Testis (tissue), 5 donors: ENCODE data around the gene ZNF561. TPM values are rescaled to one million over a fixed set of nuclear protein-coding genes. Genes with fewer than 3 reads are reported as not detected.
A peak's percentile ranks its signal among the peaks of the same experiment; 100 is the strongest.
"Not testable (repeated sequence)": the region's sequence is repeated elsewhere in the genome, so short reads cannot be mapped to it uniquely, and the experiment has no call there.

Source experiments
- DNase-seq: peaks from one replicate; pipeline ENCODE4 v3.0.0-alpha.2; 2019
- H3K27ac ChIP-seq, 2 donors: fragments of 200-600 bp; sonication (generic); one replicate each; pipeline ENCODE4 v1.5.1; 2019
- H3K27me3 ChIP-seq: fragments of 200-600 bp; sonication (generic); one replicate; pipeline ENCODE4 v1.5.1; 2019
- H3K36me3 ChIP-seq: fragments of 200-600 bp; sonication (generic); one replicate; pipeline ENCODE4 v1.5.1; 2017; ENCODE audit warnings: low read depth; ENCODE audit errors: missing control alignments
- H3K4me1 ChIP-seq: fragments of 200-600 bp; sonication (generic); one replicate; pipeline ENCODE4 v1.5.1; 2019
- H3K4me3 ChIP-seq, 2 donors: fragments of 200-600 bp; sonication (generic); one replicate each; pipeline ENCODE4 v1.5.1; 2017 to 2019
- H3K9me3 ChIP-seq: fragments of 200-600 bp; sonication (generic); one replicate; pipeline ENCODE4 v1.5.1; 2017
- POLR2A ChIP-seq: fragments of 450-650 bp; IDR thresholded peaks from one replicate; pipeline ENCODE4 v1.6.1; 2017; ENCODE audit warnings: antibody characterized with exemption, mild to moderate bottlenecking, moderate library complexity
- WGBS, 2 donors: methylation state at CpG; one replicate each; pipeline ENCODE4 v1.1.5; 2018; 5-methylcytosine and 5-hydroxymethylcytosine counted together
- intact Hi-C: fragments of 100-400 bp; cut with DNase I; formaldehyde crosslinking; loops from one replicate; pipeline ENCODE4 v1.15.1; 2023; ENCODE audit warnings: low total_unique reads
- long read RNA-seq, 2 donors: transcript quantifications; one replicate each; lab custom pipeline, GENCODE V29; 2026
- polyA plus RNA-seq: library from polyadenylated mRNA; stranded (reverse); fragments of 350-450 nt; fragmentation: Illumina TruSeq; extraction: RNeasy Lipid Tissue Mini Kit (QIAGEN cat#74804); gene quantifications from one replicate; pipeline ENCODE4 v1.2.3, GENCODE V29; 2014; ENCODE audit warnings: low read depth, low replicate concordance; ENCODE audit not compliant: insufficient read depth
- total RNA-seq, 2 donors: library from RNA; depleted of rRNA; stranded (reverse); fragments of >200 nt; gene quantifications; one replicate each; pipeline ENCODE4 v1.2.3, GENCODE V29; 2016
- TF ChIP-seq, protein P1 (sequence below), 3 experiments: fragments of 450-650 bp in 2 of 3; fragments of 200-600 bp in 1 of 3; sonication (generic) in 1 of 3; IDR thresholded peaks; one replicate each; pipeline ENCODE4 v1.5.1; 2016 to 2019; ENCODE audit warnings: antibody characterized with exemption in 3 of 3, mild to moderate bottlenecking in 2 of 3, moderate library complexity in 1 of 3

Gene ZNF561
- total RNA-seq (10 to 100 TPM; 19.3 to 37.7 TPM), polyA plus RNA-seq (16.9 TPM)
- long read RNA-seq, donor 1, full-length matches to known transcripts: 5 of 5 reads
- long read RNA-seq, donor 1, partial matches to known transcripts: 0 of 5 reads
- long read RNA-seq, donor 1, other reads (novel, unspliced or antisense): 0 of 5 reads
- long read RNA-seq, donor 2, full-length matches to known transcripts: 7 of 7 reads
- long read RNA-seq, donor 2, partial matches to known transcripts: 0 of 7 reads
- long read RNA-seq, donor 2, other reads (novel, unspliced or antisense): 0 of 7 reads

DNA sequence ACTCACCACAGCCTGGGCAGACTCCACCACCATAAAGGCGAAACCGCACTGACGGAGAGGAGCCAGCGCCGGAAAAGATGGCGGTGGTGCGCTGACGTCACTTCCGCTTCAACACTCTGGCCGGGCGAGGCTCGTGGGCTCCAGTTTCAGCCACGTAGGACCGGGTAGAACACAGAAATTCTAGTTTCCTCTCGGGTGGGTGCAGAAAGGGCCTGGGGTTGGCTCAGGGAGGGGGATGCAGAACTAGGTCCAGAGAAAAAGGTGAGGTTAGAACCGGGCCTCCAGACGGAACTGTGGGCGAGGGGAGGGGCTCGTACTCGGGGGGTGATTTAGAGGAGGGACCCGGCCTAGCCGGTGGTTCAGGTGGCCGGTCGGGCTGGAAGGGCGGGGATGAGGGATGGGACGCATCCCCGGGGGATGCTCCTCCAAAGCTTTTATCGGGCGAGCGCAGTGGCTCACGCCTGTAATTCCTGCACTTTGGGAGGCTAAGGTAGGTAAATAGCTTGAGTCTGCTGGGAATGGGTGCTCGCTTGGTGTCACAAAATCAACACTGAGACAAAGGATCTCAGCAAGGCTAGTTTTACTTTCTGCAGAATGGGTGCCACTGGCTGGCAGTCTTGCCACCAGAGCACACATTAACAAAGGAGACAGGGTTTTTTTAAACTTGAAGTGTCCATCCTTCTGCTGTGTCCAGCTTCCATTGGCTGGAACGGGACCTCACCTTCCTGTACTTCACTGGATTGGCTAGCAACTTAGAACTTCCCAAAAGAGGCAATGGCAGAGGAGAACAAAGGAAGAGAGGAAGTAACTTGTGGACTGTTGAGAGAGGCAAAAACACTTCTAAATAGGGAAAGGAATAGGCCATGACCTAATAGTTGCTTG lies at the start of gene ZNF561:
Gene ZNF561, minus strand, starts transcription at position 77 of the 882 bp plus-strand sequence. CDS start 1,776 bp downstream, outside the sequence.
- TF ChIP-seq, protein P1, sequence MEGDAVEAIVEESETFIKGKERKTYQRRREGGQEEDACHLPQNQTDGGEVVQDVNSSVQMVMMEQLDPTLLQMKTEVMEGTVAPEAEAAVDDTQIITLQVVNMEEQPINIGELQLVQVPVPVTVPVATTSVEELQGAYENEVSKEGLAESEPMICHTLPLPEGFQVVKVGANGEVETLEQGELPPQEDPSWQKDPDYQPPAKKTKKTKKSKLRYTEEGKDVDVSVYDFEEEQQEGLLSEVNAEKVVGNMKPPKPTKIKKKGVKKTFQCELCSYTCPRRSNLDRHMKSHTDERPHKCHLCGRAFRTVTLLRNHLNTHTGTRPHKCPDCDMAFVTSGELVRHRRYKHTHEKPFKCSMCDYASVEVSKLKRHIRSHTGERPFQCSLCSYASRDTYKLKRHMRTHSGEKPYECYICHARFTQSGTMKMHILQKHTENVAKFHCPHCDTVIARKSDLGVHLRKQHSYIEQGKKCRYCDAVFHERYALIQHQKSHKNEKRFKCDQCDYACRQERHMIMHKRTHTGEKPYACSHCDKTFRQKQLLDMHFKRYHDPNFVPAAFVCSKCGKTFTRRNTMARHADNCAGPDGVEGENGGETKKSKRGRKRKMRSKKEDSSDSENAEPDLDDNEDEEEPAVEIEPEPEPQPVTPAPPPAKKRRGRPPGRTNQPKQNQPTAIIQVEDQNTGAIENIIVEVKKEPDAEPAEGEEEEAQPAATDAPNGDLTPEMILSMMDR (IDR thresholded peaks at IDR 0.05): no peak
- TF ChIP-seq POLR2A: no peak
- peaks cover 16% of the 10 kb centered on the region for H3K4me1 ChIP-seq
- peak; percentile 88 for DNase-seq
- no peaks in the 10 kb centered on the region for H3K27me3 ChIP-seq
- peak within 1 kb of the TSS; percentile 90 to 94 for H3K27ac ChIP-seq
- peak within 1 kb of the TSS; percentile 69 to 97 for H3K4me3 ChIP-seq
- no peaks in the 10 kb centered on the region for H3K36me3 ChIP-seq
- intact Hi-C loops: loop anchor here (10.0 kb wide), 1 partner anchor 143 kb away; the partner anchor contains the start of gene ZNF846
- no peaks in the 10 kb centered on the region for H3K9me3 ChIP-seq
- 1 to 2% methylated on average over 18 to 31 of the region's 33 CpGs for WGBS, 2 donors

DNA sequence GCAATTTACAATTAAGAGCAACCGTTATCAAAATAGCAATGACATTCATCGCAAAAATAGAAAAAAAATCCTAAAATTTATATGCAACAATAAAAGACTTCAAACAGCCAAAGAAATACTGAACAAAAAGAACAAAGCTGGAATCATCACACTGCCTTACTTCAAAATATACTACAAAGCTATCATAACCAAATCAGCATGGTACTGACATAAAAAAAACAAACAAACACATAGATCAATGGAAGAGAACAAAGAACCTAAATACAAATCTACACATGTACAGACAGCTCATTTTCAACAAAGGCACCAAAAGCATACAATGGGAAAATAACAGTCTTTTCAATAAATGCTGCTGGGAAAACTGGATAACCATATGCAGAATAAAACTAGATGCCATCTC lies 47.5 kb upstream of the ZNF561 start:
- no peaks in the 10 kb centered on the region for H3K4me1 ChIP-seq
- H3K27ac ChIP-seq: no peak overlapping the region
- no peak overlapping the region for H3K4me3 ChIP-seq
- intact Hi-C loops: no loop called here
- DNase-seq: no peak
- WGBS, 2 donors: 96 to 98% methylated on average over 2 of the region's 2 CpGs
- no peaks in the 10 kb centered on the region for H3K36me3 ChIP-seq
- no peaks in the 10 kb centered on the region for H3K9me3 ChIP-seq
- TF ChIP-seq, protein P1 (IDR thresholded peaks at IDR 0.05): no peak
- TF ChIP-seq POLR2A: no peak
- H3K27me3 ChIP-seq: no peaks in the 10 kb centered on the region

DNA sequence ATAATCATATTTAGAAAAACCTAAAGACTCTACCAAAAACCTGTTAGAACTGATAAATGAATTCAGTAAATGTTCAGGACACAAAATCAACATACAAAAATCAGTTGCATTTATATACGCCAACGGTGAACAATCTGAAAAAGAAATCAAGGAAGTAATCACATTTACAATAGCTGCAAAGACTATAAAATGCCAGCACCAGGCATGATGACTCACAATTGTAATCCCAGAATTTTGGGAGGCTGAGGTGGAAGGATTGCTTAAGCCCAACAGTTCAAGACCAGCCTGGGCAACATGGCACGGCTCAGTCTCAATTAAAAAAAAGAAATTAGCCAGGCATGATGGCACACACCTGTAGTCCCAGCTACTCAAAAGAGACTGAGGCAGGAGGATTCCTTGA lies 46.9 kb upstream of the ZNF561 start:
- H3K36me3 ChIP-seq: no peaks in the 10 kb centered on the region
- H3K27me3 ChIP-seq: no peaks in the 10 kb centered on the region
- intact Hi-C loops: no loop called here
- WGBS, 2 donors: 95 to 98% methylated on average over 3 of the region's 3 CpGs
- TF ChIP-seq, protein P1 (IDR thresholded peaks at IDR 0.05): no peak
- no peak for TF ChIP-seq POLR2A
- H3K4me1 ChIP-seq: no peaks in the 10 kb centered on the region
- DNase-seq: no peak
- H3K9me3 ChIP-seq: no peaks in the 10 kb centered on the region
- H3K27ac ChIP-seq: no peak overlapping the region
- no peak overlapping the region for H3K4me3 ChIP-seq

DNA sequence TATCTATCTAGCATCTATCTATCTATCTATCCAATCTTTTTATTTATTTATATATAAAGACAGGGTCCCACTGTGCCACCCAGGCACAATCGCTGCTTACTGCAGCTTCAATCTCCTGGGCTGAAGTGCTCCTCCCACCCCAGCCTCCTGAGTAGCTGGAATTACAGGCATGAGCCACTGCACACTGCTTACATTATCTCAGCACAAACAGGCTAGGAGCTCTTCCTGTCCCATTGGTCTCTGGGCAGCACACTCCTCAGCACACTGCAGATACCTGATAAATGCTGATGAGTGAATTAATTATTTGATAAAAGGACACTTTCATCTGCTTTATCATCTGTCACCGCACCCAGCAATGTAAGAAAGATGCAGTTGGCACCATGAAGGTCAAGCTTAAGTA lies 37.7 kb upstream of the ZNF561 start:
- H3K4me3 ChIP-seq: no peak overlapping the region
- intact Hi-C loops: no loop called here
- no peak for DNase-seq
- no peaks in the 10 kb centered on the region for H3K36me3 ChIP-seq
- 70 to 71% methylated on average over 2 of the region's 2 CpGs for WGBS, 2 donors
- no peaks in the 10 kb centered on the region for H3K27me3 ChIP-seq
- H3K4me1 ChIP-seq: no peaks in the 10 kb centered on the region
- no peaks in the 10 kb centered on the region for H3K9me3 ChIP-seq
- TF ChIP-seq, protein P1 (IDR thresholded peaks at IDR 0.05): no peak
- TF ChIP-seq POLR2A: no peak
- H3K27ac ChIP-seq: no peak overlapping the region

DNA sequence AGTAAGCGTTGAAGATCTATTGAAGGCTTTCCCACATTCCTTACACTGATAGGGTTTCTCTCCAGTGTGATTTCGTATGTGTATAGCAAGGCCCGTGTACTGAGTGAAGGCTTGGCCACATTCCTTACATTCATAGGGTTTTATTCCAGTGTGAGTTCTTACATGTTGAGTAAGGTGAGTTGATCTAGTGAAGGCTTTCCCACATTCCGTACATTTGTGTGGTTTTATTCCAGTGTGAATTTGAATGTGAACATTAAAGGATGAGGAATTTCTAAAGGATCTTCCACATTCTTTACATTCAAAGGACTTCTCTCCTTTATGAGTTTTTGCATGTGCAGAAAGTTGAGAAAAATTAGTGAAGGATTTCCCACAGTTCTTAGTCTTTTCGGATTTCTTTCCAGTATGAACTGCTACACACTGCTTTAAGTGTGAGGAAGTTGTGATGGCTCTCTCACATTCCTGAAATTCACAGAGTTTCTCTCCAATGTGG lies 32.1 kb upstream of the ZNF561 start:
- intact Hi-C loops, H3K9me3 ChIP-seq, DNase-seq, H3K4me1 ChIP-seq, H3K27me3 ChIP-seq, H3K27ac ChIP-seq, H3K4me3 ChIP-seq, H3K36me3 ChIP-seq: not testable (repeated sequence)
- WGBS, 2 donors: 95 to 96% methylated on average over 5 of the region's 5 CpGs

DNA sequence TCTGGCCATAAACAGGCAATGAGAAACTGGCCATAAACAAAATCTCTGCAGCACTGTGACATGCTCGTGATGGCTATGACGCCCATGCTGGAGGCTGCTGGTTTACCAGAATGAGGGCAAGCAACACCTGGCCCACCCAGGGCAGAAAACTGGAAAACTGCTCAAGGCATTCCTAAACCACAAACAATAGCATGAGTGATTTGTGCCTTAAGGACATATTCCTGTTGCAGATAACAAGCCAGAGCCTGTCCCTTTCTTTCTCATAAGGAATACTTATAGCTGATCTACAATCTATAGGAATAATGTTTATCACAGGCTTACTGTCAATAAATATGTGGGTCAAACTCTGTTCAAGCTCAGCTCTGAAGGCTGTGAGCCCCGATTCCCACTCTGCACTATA lies 30.4 kb upstream of the ZNF561 start:
- H3K27me3 ChIP-seq, H3K4me1 ChIP-seq, H3K9me3 ChIP-seq, DNase-seq, H3K4me3 ChIP-seq, H3K27ac ChIP-seq, H3K36me3 ChIP-seq, intact Hi-C loops: not testable (repeated sequence)
- WGBS, 2 donors: 95 to 100% methylated on average over 3 of the region's 3 CpGs
